Activated CD4-positive, alpha-beta T cell treated with anti-CD3 and anti-CD28 coated beads, Interleukin-2, amount 10 ng/mL, durations not matched to agents 24 days and 14 days (primary cell): ENCODE data around the gene ZDHHC14. TPM values are rescaled to one million over a fixed set of nuclear protein-coding genes. Genes with fewer than 3 reads are reported as not detected.
"Not testable (repeated sequence)": the region's sequence is repeated elsewhere in the genome, so short reads cannot be mapped to it uniquely, and the experiment has no call there.

Source experiments
- DNase-seq: peaks from one replicate; pipeline ENCODE4 v3.0.0; 2022
- H3K27ac Mint-ChIP-seq: one replicate; pipeline ENCODE4 v1.8.0; 2022; ENCODE audit warnings: mild to moderate bottlenecking, mixed read lengths
- H3K27me3 Mint-ChIP-seq: one replicate; pipeline ENCODE4 v1.8.0; 2022; ENCODE audit warnings: mixed read lengths
- H3K36me3 Mint-ChIP-seq: one replicate; pipeline ENCODE4 v1.8.0; 2022; ENCODE audit warnings: low read depth, mild to moderate bottlenecking, mixed read lengths
- H3K4me1 Mint-ChIP-seq: one replicate; pipeline ENCODE4 v1.8.0; 2021; ENCODE audit warnings: mixed read lengths
- H3K4me3 Mint-ChIP-seq: one replicate; pipeline ENCODE4 v1.8.0; 2022; ENCODE audit warnings: mild to moderate bottlenecking, moderate library complexity, mixed read lengths
- H3K9me3 Mint-ChIP-seq: one replicate; pipeline ENCODE4 v1.8.0; 2021; ENCODE audit warnings: mixed read lengths
- intact Hi-C: fragments of 100-400 bp; cut with micrococcal nuclease; formaldehyde crosslinking; loops from one replicate; pipeline ENCODE4 v1.15.1; 2023
- total RNA-seq: library from RNA; stranded (reverse); gene quantifications from 2 replicates; pipeline ENCODE4 v1.2.3, GENCODE V29; 2022

The ZDHHC14 gene
- total RNA-seq, 1 donor from 2014 or later: 14.1 TPM

DNA sequence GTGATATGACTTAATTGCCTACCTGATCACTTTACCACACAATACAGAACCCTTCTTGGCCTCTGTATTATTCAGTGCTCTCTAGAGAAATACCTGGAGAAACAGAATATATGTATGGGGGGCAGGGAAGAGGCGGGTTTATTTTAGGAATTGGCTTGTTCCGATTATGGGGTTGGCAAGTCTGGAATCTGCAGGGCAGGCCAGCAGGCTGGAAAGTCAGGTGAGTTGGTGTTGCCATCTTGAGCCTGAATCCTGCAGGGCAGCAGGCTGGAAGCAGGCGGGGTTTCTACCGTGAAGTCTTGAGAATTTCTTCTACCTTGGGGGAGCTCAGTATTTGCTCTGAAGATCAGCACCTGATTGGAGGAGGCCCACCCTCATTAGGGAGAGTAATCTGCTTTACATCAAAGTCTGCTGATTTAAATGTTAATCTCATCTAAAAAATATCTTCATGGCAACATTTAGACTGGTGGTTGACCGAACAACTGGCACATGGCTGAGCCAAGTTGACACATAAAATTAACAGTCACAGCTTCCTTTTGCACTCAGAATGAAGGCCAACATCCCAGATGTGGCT lies 193.9 kb downstream of the ZDHHC14 start:
- intact Hi-C loops: no loop called here
- H3K36me3 Mint-ChIP-seq: peaks cover 8% of the 10 kb centered on the region
- peaks cover 6% of the 10 kb centered on the region for H3K27me3 Mint-ChIP-seq
- peaks cover 8% of the 10 kb centered on the region for H3K9me3 Mint-ChIP-seq
- H3K4me1 Mint-ChIP-seq: peaks cover 18% of the 10 kb centered on the region
- DNase-seq: no peak
- no peak overlapping the region for H3K27ac Mint-ChIP-seq
- no peak overlapping the region for H3K4me3 Mint-ChIP-seq

DNA sequence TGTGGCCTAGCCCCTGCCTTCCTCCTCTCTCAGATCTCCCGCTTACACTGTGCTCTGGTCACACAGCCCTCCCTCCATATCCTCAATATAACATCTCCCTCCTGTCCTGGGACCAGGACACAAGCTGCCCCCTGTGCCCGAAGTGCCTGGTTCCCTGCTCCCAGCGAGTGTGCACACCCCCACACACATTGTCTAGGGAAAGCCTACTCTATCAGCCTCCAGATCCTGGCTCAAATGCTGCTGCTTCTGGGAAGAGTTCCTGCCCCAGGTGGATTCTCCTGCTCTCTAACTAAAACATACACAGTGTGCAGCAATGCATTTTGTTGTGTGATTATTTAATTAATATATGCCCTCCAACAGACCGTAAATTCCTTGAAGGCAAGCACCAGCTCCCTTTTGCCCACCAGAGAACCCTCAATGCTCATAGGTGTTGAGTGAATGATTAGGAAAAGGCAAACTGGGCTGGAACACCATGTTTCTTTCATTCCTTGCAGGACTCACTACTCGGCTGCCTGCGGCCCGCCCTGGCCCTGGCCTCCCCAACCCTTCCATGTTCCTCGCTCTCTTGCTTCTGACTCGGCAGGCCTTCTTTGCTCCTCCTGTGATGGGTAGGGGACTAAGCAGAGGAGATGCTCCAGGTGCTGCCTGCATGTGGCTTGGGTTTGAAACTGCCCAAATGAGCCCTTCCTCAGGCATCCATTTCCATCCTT lies 194.6 kb downstream of the ZDHHC14 start:
- DNase-seq: no peak
- Mint-ChIP-seq H3K36me3 (peaks cover 10% of the 10 kb centered on the region), H3K27me3 (peaks cover 8% of the 10 kb centered on the region), H3K4me1 (peaks cover 13% of the 10 kb centered on the region), H3K27ac (no peak overlapping the region), H3K4me3 (no peak overlapping the region), H3K9me3 (peaks cover 11% of the 10 kb centered on the region)
- intact Hi-C loops: no loop called here

DNA sequence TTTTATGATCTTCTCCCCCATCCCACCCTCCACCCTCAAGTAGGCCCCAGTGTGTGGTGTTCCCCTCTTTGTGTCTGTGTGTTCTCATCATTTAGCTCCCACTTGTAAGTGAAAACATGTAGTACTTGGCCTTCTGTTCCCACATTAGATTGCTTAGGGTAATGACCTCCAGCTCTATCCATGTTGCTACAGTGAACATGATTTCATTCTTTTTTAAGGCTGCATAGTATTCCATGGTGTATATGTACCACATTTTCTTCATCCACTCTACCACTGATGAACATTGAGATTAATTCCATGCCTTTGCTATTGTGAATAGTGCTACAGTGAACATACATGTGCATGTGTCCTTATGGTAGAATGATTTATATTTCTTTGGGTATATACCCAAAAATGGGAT lies 196.0 kb downstream of the ZDHHC14 start:
- DNase-seq, H3K4me1 Mint-ChIP-seq, H3K4me3 Mint-ChIP-seq, H3K27ac Mint-ChIP-seq, intact Hi-C loops: not testable (repeated sequence)
- peaks cover 11% of the 10 kb centered on the region for H3K36me3 Mint-ChIP-seq
- H3K27me3 Mint-ChIP-seq: peaks cover 13% of the 10 kb centered on the region
- H3K9me3 Mint-ChIP-seq: peaks cover 21% of the 10 kb centered on the region

- H3K4me1 Mint-ChIP-seq, DNase-seq, H3K27ac Mint-ChIP-seq, H3K4me3 Mint-ChIP-seq, intact Hi-C loops: not testable (repeated sequence)
- Mint-ChIP-seq H3K9me3 (peaks cover 27% of the 10 kb centered on the region), H3K36me3 (peaks cover 20% of the 10 kb centered on the region), H3K27me3 (peaks cover 14% of the 10 kb centered on the region)
Measured at GRCh38 chr6:157578527-157578926, 197.5 kb downstream of the ZDHHC14 start.

GRCh38 chr6:157579467-157580031 lies 198.6 kb downstream of the ZDHHC14 start:
- no peak overlapping the region for H3K4me3 Mint-ChIP-seq
- H3K36me3 Mint-ChIP-seq: peaks cover 20% of the 10 kb centered on the region
- no peak overlapping the region for H3K27ac Mint-ChIP-seq
- DNase-seq: no peak
- peaks cover 14% of the 10 kb centered on the region for H3K27me3 Mint-ChIP-seq
- H3K9me3 Mint-ChIP-seq: peaks cover 28% of the 10 kb centered on the region
- peaks cover 4% of the 10 kb centered on the region for H3K4me1 Mint-ChIP-seq
- intact Hi-C loops: no loop called here

DNA sequence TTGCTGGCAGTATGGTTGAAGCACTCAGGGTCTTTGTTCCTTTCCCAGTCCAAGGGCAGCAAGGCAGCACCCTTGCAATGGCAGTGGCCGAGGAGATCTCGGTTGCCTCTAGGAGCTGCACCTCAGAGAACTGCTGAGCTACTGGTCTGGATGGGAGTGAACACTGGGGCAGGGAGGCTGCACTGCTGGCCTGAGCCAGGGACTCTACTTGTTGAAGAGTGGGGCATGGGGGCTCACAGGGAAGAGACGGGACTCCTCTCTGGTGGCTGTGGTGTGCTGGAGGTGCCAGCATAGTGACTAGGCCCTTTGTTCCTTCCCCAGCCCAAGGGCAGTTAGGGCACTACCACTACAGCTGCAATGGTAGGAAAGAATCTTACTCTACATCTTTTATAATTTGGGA lies 203.0 kb downstream of the ZDHHC14 start:
- Mint-ChIP-seq H3K27me3 (peaks cover 11% of the 10 kb centered on the region), H3K9me3 (peaks cover 25% of the 10 kb centered on the region), H3K27ac (no peak overlapping the region), H3K4me1 (peaks cover 11% of the 10 kb centered on the region), H3K4me3 (no peak overlapping the region), H3K36me3 (peaks cover 19% of the 10 kb centered on the region)
- DNase-seq: no peak
- intact Hi-C loops: no loop called here

DNA sequence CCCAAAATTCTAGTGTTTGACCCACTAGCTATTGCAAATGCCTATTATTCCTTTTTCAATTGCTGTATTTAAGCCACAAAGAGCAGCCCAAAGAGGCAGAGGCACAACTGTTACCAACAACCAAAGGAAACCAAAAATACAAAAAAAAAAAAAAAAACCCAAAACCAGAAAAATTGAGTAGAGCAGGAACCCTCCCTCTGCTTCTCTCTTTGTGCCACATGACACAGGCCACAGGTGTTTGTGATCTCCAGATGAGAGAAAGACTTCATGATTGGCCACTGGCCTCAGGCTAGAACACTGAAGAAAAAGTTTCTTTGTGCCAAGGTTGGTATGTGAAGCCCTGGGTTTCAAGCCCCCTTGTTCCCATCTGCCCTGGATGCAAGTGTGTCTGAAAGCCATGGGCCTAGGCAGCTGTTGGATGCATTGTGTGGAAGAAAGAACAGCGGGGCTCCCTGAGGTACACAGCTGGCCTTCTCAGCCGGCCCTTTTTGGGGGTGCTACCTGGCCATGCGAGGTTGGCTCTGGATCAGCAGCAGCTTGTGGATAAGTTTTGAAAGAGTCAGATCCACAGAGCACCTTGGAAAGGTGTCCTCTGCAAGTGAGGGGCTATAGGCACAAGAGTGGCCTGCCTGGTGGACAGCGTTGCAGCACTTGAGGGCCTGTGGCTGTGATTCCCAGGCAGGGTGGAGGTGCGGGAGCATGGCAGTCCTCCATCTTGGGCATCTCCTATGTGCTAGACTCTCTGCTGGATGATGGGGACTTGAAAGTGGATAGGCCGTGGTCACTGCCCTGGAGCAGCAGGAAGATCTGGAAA lies 204.5 kb downstream of the ZDHHC14 start:
- Mint-ChIP-seq H3K27me3 (peaks cover 10% of the 10 kb centered on the region), H3K9me3 (peaks cover 27% of the 10 kb centered on the region), H3K4me3 (no peak overlapping the region), H3K27ac (no peak overlapping the region), H3K4me1 (peaks cover 11% of the 10 kb centered on the region), H3K36me3 (peaks cover 23% of the 10 kb centered on the region)
- intact Hi-C loops: no loop called here
- peak; percentile 68 for DNase-seq

GRCh38 chr6:157586088-157586414 lies 205.1 kb downstream of the ZDHHC14 start:
- Mint-ChIP-seq H3K4me1 (peaks cover 11% of the 10 kb centered on the region), H3K36me3 (peaks cover 26% of the 10 kb centered on the region), H3K27me3 (peaks cover 7% of the 10 kb centered on the region), H3K9me3 (peaks cover 25% of the 10 kb centered on the region), H3K4me3 (no peak overlapping the region), H3K27ac (no peak overlapping the region)
- intact Hi-C loops: no loop called here
- DNase-seq: no peak

- peaks cover 13% of the 10 kb centered on the region for H3K4me1 Mint-ChIP-seq
- H3K27ac Mint-ChIP-seq: no peak overlapping the region
- no peak overlapping the region for H3K4me3 Mint-ChIP-seq
- no peak for DNase-seq
- peaks cover 4% of the 10 kb centered on the region for H3K27me3 Mint-ChIP-seq
- H3K36me3 Mint-ChIP-seq: peaks cover 26% of the 10 kb centered on the region
- H3K9me3 Mint-ChIP-seq: peaks cover 24% of the 10 kb centered on the region
- intact Hi-C loops: no loop called here
Measured at GRCh38 chr6:157586476-157587126, 205.6 kb downstream of the ZDHHC14 start.

DNA sequence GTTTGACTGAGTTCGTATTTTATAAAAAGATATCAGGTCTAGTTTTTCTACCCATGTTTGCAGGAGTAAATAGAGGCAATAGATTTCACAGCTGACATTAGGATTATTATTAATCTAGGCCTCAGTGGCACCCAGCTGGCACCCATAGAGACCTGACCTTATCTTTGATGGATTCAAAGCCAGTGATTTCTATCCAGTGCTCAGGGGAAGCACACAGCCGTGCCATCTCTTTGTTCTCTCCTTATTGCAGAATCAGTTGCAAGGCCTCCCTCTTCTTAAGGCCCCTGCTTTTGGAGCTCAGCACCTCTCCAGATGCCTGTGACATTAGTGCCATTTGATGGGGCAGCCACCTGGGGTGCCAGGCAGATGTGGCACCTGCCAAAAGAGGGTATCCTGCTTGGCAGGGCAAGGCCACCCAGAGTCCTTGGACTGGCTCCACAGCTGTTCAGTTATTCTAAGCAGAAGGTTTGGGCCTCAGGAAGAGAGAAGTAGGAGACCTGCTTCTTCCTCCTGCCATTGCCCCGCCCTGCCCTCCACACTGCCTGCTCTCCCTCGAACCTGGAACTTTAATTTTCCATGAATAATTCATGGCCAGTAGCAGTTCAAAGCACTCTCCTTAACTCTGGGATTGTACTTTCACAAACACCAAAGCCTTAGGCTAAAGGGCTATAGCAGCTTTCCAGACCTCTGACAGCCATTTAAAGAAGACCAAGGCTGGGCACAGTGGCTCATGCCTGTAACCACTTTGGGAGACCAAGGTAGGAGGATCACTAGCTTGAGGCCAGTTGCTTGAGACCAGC lies 206.3 kb downstream of the ZDHHC14 start:
- H3K27me3 Mint-ChIP-seq: peaks cover 4% of the 10 kb centered on the region
- no peak overlapping the region for H3K4me3 Mint-ChIP-seq
- peaks cover 24% of the 10 kb centered on the region for H3K36me3 Mint-ChIP-seq
- no peak overlapping the region for H3K27ac Mint-ChIP-seq
- peaks cover 23% of the 10 kb centered on the region for H3K9me3 Mint-ChIP-seq
- intact Hi-C loops: no loop called here
- H3K4me1 Mint-ChIP-seq: peaks cover 13% of the 10 kb centered on the region
- DNase-seq: no peak

GRCh38 chr6:157590654-157591053 lies 209.7 kb downstream of the ZDHHC14 start:
- H3K27ac Mint-ChIP-seq, DNase-seq, H3K4me1 Mint-ChIP-seq, H3K4me3 Mint-ChIP-seq, intact Hi-C loops, H3K27me3 Mint-ChIP-seq: not testable (repeated sequence)
- H3K9me3 Mint-ChIP-seq: peaks cover 16% of the 10 kb centered on the region
- H3K36me3 Mint-ChIP-seq: peaks cover 20% of the 10 kb centered on the region

DNA sequence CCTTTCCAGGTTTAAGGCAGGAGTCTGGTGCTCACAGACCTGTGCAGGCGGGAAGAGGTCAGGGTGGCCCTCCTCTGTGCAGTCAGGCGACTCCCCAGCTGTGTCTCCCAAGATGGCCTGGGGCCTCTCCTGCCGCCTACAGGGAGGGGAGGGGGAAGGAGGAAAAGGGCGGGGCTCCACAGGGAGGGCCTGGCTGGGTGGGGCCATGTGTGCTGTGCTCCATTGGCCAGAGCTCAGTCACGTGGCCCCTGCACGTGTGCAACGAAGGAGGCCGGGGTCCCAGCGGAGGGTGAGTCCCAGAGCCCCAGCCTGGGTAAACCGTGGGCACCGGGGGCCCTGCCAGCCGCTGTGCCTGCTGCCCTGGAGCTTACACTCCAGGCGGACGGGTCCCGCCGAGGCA lies 211.6 kb downstream of the ZDHHC14 start:
- no peak overlapping the region for H3K4me3 Mint-ChIP-seq
- intact Hi-C loops: no loop called here
- H3K27ac Mint-ChIP-seq: no peak overlapping the region
- H3K36me3 Mint-ChIP-seq: peaks cover 15% of the 10 kb centered on the region
- no peaks in the 10 kb centered on the region for H3K27me3 Mint-ChIP-seq
- DNase-seq: no peak
- H3K4me1 Mint-ChIP-seq: peaks cover 3% of the 10 kb centered on the region
- peaks cover 16% of the 10 kb centered on the region for H3K9me3 Mint-ChIP-seq

- Mint-ChIP-seq H3K4me3 (no peak overlapping the region), H3K4me1 (peaks cover 6% of the 10 kb centered on the region), H3K9me3 (peaks cover 16% of the 10 kb centered on the region), H3K36me3 (peaks cover 15% of the 10 kb centered on the region), H3K27me3 (no peaks in the 10 kb centered on the region), H3K27ac (no peak overlapping the region)
- DNase-seq: no peak
- intact Hi-C loops: no loop called here
Measured at GRCh38 chr6:157592980-157593379, 212.0 kb downstream of the ZDHHC14 start.
